Measurements from ENCODE around the gene TULP4. TPM values are rescaled to one million over a fixed set of nuclear protein-coding genes. Genes with fewer than 3 reads are reported as not detected.

The TULP4 gene
- polyA plus RNA-seq, 3 donors: 6.5 to 10.6 (median 7.9) TPM

DNA sequence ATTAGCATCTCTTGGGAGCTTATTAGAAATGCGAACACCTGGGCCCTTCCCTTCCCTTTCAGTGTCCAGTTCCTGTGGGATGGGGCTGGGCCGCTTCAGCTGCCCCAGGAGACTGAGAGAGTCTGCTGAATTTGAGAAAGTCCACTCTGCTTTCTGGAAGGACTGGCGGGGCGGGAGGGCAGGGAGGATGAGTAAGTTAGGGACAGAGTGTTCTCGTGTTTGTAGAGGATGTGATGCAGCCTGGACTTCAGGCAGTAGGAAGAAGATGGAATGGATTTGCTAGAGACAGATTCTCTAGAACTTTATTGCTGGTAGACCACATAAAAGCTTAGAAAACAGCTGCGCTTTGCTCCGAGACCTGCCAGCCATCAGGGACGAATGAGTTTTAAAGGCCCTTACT lies 1.1 kb upstream of the TULP4 start:
- no peak overlapping the region for H3K27ac ChIP-seq (ENCODE audit: low read depth in 1 of 2, low read length in 2 of 2)
- Mint-ChIP-seq H3K27ac (peak overlapping the region in 1 of 7 donors; percentile 47), H3K27me3 (ENCODE audit: low read depth in 3 of 3) (peaks cover 0 to 2% (median 2%) of the 10 kb centered on the region in 3 donors), H3K9me3 (peaks cover 0 to 12% (median 3%) of the 10 kb centered on the region in 7 donors), H3K36me3 (peaks cover 4 to 13% of the 10 kb centered on the region in 2 donors), H3K4me1 (peaks cover 34% of the 10 kb centered on the region), H3K4me3 (no peak overlapping the region)
- H3K4me3 ChIP-seq (replicated peaks in 1 of 3; ENCODE audit: low read depth in 2 of 3, low read length in 3 of 3): no peak overlapping the region
- no peaks in the 10 kb centered on the region for H3K9me3 ChIP-seq (replicated peaks in 1 of 2; ENCODE audit: control insufficient read depth in 1 of 2, insufficient read depth in 1 of 2, low read length in 2 of 2)
- no peaks in the 10 kb centered on the region for H3K36me3 ChIP-seq (replicated peaks in 1 of 2; ENCODE audit: control insufficient read depth in 1 of 2, insufficient read depth in 2 of 2, low read length in 2 of 2)
- H3K9ac ChIP-seq (ENCODE audit: insufficient read depth, low read length, poor library complexity, severe bottlenecking): no peak overlapping the region
- TF ChIP-seq CTCF (IDR thresholded peaks at IDR 0.05): no peak
- peaks cover 14% of the 10 kb centered on the region for H3K79me2 ChIP-seq (ENCODE audit: insufficient read depth, low read length)
- 74% methylated on average over 5 of the region's 8 CpGs for WGBS (ENCODE audit: insufficient coverage)
- no peak for DNase-seq
- H2AFZ ChIP-seq (ENCODE audit: insufficient read depth, low read depth, low read length, poor library complexity, severe bottlenecking): no peak overlapping the region
- H4K20me1 ChIP-seq (ENCODE audit: insufficient read depth, low read length): peaks cover 6% of the 10 kb centered on the region
- H3K4me2 ChIP-seq (replicated peaks; ENCODE audit: extremely low read depth, low read length, poor library complexity, severe bottlenecking): no peak overlapping the region
- no peaks in the 10 kb centered on the region for H3K27me3 ChIP-seq (ENCODE audit: control insufficient read depth in 2 of 2, insufficient read depth in 2 of 2, low read length in 2 of 2)
- intact Hi-C loops (cut with micrococcal nuclease): no loop called here
- H3K4me1 ChIP-seq (ENCODE audit: control insufficient read depth in 1 of 2, insufficient read depth in 2 of 2, low read length in 2 of 2): peaks cover 16 to 26% of the 10 kb centered on the region in 2 donors

DNA sequence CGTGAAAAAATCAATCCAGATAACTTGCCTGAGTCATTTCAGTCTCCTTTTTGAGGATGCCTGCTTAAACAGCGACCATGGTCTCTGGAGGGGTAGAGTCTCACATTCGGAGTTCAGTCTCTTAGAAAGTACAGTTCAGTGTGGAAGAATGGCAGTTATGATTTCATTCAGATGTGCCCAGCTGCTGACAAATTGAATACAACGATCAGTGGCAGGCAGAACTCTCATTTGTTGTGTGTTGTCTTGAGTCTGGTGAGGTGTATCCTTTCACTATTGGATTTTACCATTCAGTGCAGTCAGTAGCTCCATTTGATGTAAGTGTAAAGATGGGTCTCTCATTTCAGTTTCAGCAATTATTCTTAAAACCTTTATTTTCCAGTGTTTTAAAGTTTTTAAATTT lies 639 bp upstream of the TULP4 start:
- no peak overlapping the region for H2AFZ ChIP-seq (ENCODE audit: insufficient read depth, low read depth, low read length, poor library complexity, severe bottlenecking)
- Mint-ChIP-seq H3K4me3 (no peak overlapping the region), H3K4me1 (peaks cover 35% of the 10 kb centered on the region), H3K27ac (no peak overlapping the region), H3K9me3 (peaks cover 0 to 10% (median 2%) of the 10 kb centered on the region in 7 donors), H3K27me3 (ENCODE audit: low read depth in 3 of 3) (peaks cover 0 to 2% (median 2%) of the 10 kb centered on the region in 3 donors), H3K36me3 (peaks cover 7 to 13% of the 10 kb centered on the region in 2 donors)
- H3K4me2 ChIP-seq (replicated peaks; ENCODE audit: extremely low read depth, low read length, poor library complexity, severe bottlenecking): no peak overlapping the region
- peaks cover 16 to 26% of the 10 kb centered on the region in 2 donors for H3K4me1 ChIP-seq (ENCODE audit: control insufficient read depth in 1 of 2, insufficient read depth in 2 of 2, low read length in 2 of 2)
- WGBS (ENCODE audit: insufficient coverage): 100% methylated on average over 3 of the region's 4 CpGs
- no peak overlapping the region for H3K9ac ChIP-seq (ENCODE audit: insufficient read depth, low read length, poor library complexity, severe bottlenecking)
- H3K27ac ChIP-seq (ENCODE audit: low read depth in 1 of 2, low read length in 2 of 2): no peak overlapping the region
- intact Hi-C loops (cut with micrococcal nuclease): no loop called here
- no peak for DNase-seq
- H3K36me3 ChIP-seq (replicated peaks in 1 of 2; ENCODE audit: control insufficient read depth in 1 of 2, insufficient read depth in 2 of 2, low read length in 2 of 2): no peaks in the 10 kb centered on the region
- H3K79me2 ChIP-seq (ENCODE audit: insufficient read depth, low read length): peaks cover 18% of the 10 kb centered on the region
- H3K4me3 ChIP-seq (replicated peaks in 1 of 3; ENCODE audit: low read depth in 2 of 3, low read length in 3 of 3): no peak overlapping the region
- no peaks in the 10 kb centered on the region for H3K27me3 ChIP-seq (ENCODE audit: control insufficient read depth in 2 of 2, insufficient read depth in 2 of 2, low read length in 2 of 2)
- no peaks in the 10 kb centered on the region for H3K9me3 ChIP-seq (replicated peaks in 1 of 2; ENCODE audit: control insufficient read depth in 1 of 2, insufficient read depth in 1 of 2, low read length in 2 of 2)
- peaks cover 6% of the 10 kb centered on the region for H4K20me1 ChIP-seq (ENCODE audit: insufficient read depth, low read length)
- TF ChIP-seq CTCF (IDR thresholded peaks at IDR 0.05): no peak
